HG03196 (cell line): ENCODE results near the gene ZNF507.

ENCODE experiments used
- ATAC-seq: cut with Tn5 transposase; IDR thresholded peaks from one replicate; pipeline ENCODE4 v1.9.1; 2021; ENCODE audit not compliant: unreplicated experiment

The ZNF507 gene

DNA sequence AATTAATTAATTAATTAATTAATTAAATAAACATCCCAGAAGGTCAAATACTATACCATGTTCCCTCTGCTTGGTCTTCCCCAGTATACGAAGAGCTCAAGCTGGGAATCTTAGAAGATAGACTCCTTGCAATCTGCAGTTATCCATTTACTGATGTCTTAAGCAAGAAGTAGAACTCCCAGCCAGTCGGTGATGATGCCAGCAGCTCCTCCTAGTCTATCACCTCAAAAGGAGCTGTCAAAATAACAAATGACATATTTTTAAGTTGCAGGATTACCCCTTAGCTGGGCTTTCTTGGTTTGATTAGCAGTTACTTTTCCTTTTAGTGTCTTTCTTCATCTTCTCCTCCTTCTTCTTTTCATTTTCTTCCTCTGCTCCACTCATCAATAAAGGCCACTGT, 6.0 kb upstream of the ZNF507 start:
- ATAC-seq: no peak

DNA sequence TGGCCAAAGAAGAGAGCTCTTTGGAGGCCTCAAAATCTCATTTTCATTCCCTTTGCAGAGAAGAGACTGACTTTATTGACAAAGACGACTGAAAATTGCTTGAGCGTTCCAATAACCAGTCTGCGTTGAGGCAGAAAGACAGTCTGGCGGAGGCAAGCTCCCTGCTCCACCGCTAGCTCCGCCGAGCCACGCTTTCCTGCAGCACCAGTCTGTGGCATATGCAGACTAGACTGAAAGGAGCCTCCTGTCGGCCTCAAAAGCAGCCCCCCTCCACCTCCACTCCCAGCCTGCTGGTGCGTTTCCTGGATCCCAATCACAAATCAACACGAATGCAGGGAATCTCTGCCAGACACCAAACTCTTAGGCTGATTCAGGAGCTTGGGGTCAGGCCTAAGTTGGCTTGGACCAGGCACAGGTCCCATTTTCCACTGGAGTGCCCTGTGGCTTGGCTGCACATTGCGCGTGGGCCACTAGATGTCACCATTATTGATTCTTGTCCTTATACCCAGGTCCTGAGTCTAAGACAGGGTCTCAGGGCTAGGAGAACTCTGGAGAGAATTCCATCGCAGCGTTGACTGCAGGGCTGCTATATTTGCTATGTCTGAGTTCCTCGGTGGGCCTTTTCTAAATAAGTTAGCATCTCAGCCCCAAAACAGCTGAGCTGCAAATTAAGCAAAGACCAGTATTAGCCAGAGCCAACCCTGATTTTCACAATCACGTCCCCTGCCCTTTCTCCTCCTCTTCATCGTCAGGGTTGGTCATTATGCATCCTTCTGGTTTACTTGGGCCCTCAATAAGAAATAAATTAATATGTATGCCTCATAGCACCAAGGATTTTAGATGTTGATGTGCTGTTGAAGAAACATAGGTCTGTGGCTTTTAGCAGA, 5.2 kb upstream of the ZNF507 start:
- no peak for ATAC-seq

DNA sequence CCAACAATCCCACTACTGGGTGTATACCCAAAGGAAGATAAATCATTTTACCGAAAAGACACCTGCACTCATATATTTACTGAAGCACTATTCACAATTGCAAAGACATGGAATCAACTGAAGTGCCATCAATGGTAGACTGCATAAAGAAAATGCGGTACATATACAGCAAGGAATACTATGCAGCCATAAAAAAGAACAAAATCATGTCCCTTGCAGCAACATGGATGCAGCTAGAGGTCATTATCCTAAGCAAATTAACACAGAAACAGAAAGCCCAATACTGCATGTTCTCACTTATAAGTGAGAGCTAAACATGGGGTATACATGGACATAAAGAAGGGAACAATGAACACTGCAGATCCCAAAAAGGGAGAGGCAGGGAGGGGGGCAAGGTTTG, 2.7 kb upstream of the ZNF507 start:
- no peak for ATAC-seq

GRCh38 chr19:32343550-32344262, 1.7 kb upstream of the ZNF507 start:
- no peak for ATAC-seq

- ATAC-seq: no peak
Measured at GRCh38 chr19:32346901-32347300, 1.5 kb downstream of the ZNF507 start.

GRCh38 chr19:32347573-32347972, 2.2 kb downstream of the ZNF507 start:
- ATAC-seq: no peak

- no peak for ATAC-seq
Measured at GRCh38 chr19:32349051-32349450, 3.6 kb downstream of the ZNF507 start.

GRCh38 chr19:32349724-32350470, 4.5 kb downstream of the ZNF507 start:
- ATAC-seq: no peak

- ATAC-seq: no peak
Measured at GRCh38 chr19:32350471-32350865, 5.1 kb downstream of the ZNF507 start.

DNA sequence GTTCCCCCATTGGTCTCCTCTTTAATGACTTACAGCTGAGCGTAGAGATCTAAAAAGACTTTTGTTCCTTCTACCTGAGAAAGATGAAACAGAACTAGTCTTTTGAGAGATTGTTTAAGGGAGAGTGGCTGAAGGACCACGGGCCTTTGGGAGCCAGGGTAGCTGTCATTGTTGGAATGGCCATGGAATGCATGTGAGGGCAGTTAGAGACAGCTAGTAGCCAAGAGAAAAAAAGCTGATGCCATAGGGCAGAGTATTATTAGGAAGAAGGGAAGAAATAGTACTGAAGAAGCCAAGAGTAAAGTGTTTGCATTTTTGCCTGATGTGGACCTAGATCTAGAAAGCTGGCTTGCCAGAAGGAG, 5.6 kb downstream of the ZNF507 start:
- no peak for ATAC-seq

GRCh38 chr19:32352241-32352630, 6.8 kb downstream of the ZNF507 start:
- no peak for ATAC-seq

- ATAC-seq: no peak
Measured at GRCh38 chr19:32354345-32354744, 8.9 kb downstream of the ZNF507 start.

DNA sequence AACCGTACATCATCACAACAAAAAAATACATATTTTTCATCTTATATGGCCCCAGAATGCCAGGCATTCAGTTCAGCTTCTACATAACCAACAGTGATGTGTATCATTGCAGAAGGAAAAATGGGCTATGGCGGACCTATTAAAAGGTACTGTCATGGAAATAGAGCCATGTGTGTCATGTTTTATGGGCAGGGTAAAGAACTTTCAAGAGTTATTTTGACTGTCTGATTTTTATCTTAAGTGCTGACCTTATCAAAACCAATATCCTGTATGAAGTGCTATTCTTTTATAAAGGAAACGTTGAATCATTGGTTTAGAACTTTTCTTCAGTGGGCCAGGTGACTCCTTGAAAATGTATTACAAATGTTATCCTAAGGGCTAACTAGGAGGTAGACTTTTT, 9.9 kb downstream of the ZNF507 start:
- ATAC-seq: no peak

DNA sequence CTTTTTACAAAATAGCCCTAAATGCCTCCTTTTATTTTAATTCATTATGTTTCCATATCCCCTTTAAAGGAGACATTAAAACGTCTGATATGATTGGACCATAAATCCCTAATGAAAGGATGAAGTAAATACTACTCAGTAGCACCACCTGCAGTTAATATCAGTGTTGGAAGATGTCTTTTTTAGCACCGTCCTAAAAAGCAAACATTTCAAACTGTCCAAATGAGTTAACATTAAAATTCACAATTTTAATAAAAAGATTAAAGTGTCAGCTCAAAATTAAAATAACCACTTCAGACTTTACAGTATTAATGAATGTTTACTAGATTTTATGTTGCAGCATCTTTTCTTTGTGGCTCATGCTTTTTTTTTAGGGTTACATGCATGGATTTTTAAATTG, 12.3 kb downstream of the ZNF507 start:
- no peak for ATAC-seq

DNA sequence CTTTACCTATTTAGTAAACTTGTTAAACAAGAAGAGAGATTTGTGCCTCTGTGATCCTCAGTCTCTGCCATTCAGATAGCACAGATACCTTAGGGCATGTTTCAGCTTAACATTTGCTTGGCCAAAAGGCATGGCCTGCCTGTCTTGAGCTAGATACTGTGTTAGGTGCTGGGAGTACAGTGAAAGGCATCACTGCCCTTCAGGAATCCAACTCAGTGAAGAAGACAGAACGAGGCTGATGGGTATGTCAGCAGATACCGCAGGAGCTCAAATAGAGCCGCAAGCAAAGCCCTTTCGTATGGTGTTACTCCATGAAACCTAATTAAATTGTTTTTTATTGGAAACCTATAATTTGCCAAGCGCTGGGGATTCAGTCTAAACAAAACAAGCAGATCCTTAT, 12.9 kb downstream of the ZNF507 start:
- no peak for ATAC-seq

DNA sequence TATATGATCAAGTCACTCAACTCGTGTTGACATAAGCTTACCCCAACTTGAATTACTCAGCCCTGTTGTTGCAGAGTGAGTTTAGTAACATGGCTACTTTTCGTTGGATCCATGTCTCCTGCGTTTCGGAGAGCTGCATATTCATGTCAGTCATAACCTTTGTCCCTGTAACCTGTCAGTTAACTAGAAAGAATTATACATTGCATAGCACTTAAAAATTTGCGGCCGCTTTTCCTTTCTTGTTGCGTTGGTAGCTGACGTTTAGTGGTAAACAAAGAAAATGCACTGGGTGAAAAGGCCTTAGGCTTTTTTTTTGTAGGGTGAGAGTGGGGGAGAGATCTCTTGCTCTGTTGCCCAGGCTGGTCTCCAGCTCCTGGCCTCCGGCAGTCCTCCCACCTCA, 14.2 kb downstream of the ZNF507 start:
- ATAC-seq: no peak

DNA sequence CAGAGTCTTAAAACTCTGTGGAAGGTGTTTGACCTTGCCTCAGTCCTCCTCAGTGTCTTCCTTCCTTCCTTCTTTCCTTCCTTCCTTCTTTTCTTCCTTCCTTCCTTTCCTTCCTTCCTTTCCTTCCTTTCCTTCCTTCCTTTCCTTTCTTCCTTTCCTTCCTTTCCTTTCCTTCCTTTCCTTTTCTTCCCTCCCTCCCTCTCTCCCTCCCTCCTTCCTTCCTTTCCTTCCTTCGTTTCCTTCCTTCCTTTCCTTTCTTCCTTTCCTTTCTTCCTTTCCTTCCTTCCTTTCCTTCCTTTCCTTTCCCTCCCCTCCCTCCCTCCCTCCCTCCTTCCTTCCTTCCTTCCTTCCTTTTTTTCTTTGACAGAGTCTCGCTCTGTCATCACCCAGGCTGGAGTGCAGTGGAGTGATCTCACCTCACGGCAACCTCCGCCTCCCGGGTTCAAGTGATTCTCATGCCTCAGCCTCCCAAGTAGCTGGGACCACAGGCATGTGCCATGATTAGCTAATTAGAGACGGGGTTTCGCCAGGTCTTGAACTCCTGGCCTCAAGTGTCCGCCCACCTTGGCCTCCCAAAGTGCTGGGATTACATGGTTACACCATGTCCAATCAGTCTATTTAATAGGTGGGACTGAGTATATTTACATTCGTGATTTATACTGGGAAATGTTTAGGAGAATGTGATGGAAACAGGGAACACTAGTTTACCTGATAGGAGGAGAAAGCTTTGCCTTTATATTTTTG, 16.3 kb downstream of the ZNF507 start:
- ATAC-seq: no peak

- no peak for ATAC-seq
Measured at GRCh38 chr19:32362318-32362691, 16.9 kb downstream of the ZNF507 start.

DNA sequence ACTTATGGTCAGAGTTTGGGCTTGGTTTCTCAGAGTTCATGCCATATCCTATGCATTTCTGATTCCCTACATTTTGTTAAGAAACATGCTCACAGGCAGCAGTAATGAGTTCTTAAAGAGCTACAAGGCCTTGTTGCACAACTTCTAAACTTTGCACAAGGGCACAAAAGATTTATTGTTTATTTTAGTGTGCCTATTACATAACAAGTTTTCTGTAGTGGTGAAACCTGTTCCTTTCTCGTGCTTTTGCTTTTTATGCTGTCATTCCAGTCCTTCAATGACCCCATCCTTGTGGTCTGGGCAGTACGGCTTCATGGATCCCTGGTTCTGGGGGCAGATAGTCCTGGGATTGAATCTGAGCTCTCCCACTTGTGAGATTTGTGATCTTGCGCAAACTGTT, 17.8 kb downstream of the ZNF507 start:
- ATAC-seq: no peak

DNA sequence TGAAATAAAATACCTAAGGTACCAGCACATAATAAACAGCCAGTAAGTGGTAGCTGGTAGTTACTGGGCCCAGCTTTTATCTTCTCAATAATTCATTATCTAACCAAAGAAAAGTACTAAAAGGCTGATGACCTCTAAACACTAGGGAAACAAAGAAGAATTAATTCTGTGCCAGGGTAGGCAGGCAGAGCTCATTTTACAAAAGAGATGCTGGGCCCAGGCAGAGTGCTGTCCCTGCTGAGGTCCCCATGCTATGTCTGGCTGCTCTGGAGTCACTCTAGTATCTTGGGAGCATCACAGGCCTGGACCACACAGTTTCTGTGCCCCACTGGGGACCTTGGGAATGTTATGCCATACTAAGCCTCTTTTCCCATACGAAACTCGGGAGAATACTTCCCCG, 18.2 kb downstream of the ZNF507 start:
- ATAC-seq: no peak

- no peak for ATAC-seq
Measured at GRCh38 chr19:32364040-32364439, 18.6 kb downstream of the ZNF507 start.
